Liver (tissue), 9 donors: ENCODE results near the gene KCNN1. TPM values are rescaled to one million over a fixed set of nuclear protein-coding genes. Genes with fewer than 3 reads are reported as not detected.
A peak's percentile ranks its signal among the peaks of the same experiment; 100 is the strongest.

Experiments used
- DNase-seq: peaks from one replicate; pipeline ENCODE4 v3.0.0-alpha.2; 2017; ENCODE audit warnings: low spot score
- H3K27ac ChIP-seq, 2 donors: one replicate each; pipeline ENCODE4 v1.7.0; 2013; ENCODE audit warnings: inconsistent platforms in 2 of 2, low read length in 2 of 2, control low read depth in 1 of 2, low read depth in 1 of 2, mild to moderate bottlenecking in 1 of 2
- H3K27me3 ChIP-seq, 4 donors: one replicate each; pipeline versions ENCODE4 v1.6.1 to v1.7.0; 2013; ENCODE audit warnings: low read length in 3 of 4, inconsistent platforms in 1 of 4, mild to moderate bottlenecking in 1 of 4, moderate library complexity in 1 of 4; ENCODE audit not compliant: control insufficient read depth in 4 of 4, insufficient read depth in 4 of 4
- H3K36me3 ChIP-seq, 4 donors: one replicate each; pipeline versions ENCODE4 v1.6.1 to v1.7.0; 2013; ENCODE audit warnings: low read length in 3 of 4, mild to moderate bottlenecking in 3 of 4, low read depth in 1 of 4, moderate library complexity in 1 of 4; ENCODE audit not compliant: control insufficient read depth in 4 of 4, insufficient read depth in 3 of 4
- H3K4me1 ChIP-seq, 4 donors: one replicate each; pipeline versions ENCODE4 v1.6.1 to v1.7.0; 2013; ENCODE audit warnings: low read length in 3 of 4, mild to moderate bottlenecking in 3 of 4, moderate library complexity in 1 of 4; ENCODE audit not compliant: control insufficient read depth in 4 of 4, insufficient read depth in 4 of 4
- H3K4me3 ChIP-seq, 3 donors: one replicate each; pipeline versions ENCODE4 v1.6.1 to v1.7.0; 2013; ENCODE audit warnings: low read length in 3 of 3, control low read depth in 1 of 3, low read depth in 1 of 3, mild to moderate bottlenecking in 1 of 3
- H3K9ac ChIP-seq, 2 donors: one replicate each; pipeline ENCODE4 v1.7.0; 2013; ENCODE audit warnings: low read length in 2 of 2, mild to moderate bottlenecking in 2 of 2, moderate library complexity in 2 of 2, control low read depth in 1 of 2, low read depth in 1 of 2
- H3K9me3 ChIP-seq, 4 donors: one replicate each; pipeline versions ENCODE4 v1.6.1 to v1.7.0; 2013; ENCODE audit warnings: low read length in 3 of 4; ENCODE audit not compliant: control insufficient read depth in 4 of 4
- EGR1 ChIP-seq, 2 donors: IDR thresholded peaks; 2 replicates each; pipeline ENCODE4 v1.6.1; 2016 to 2018; ENCODE audit warnings: antibody characterized with exemption in 2 of 2, low read depth in 2 of 2
- FOXA1 ChIP-seq: IDR thresholded peaks from 2 replicates; pipeline ENCODE4 v1.6.1; 2016; ENCODE audit warnings: antibody characterized with exemption
- FOXA2 ChIP-seq: IDR thresholded peaks from 2 replicates; pipeline ENCODE4 v1.6.1; 2016; ENCODE audit warnings: antibody characterized with exemption
- GABPA ChIP-seq, 2 donors: IDR thresholded peaks in 1 of 2; conservative IDR thresholded peaks in 1 of 2; 2 replicates each; pipeline ENCODE4 v1.6.1; 2016; ENCODE audit warnings: antibody characterized with exemption in 2 of 2, mild to moderate bottlenecking in 1 of 2, moderate library complexity in 1 of 2
- HNF4A ChIP-seq, 2 donors: conservative IDR thresholded peaks; 2 replicates each; pipeline ENCODE4 v1.6.1; 2016; ENCODE audit warnings: antibody characterized with exemption in 2 of 2, mild to moderate bottlenecking in 2 of 2
- HNF4G ChIP-seq: IDR thresholded peaks from 2 replicates; pipeline ENCODE4 v1.6.1; 2016; ENCODE audit warnings: antibody characterized with exemption
- JUND ChIP-seq, 2 donors: IDR thresholded peaks; 2 replicates each; pipeline ENCODE4 v1.6.1; 2016; ENCODE audit warnings: antibody characterized with exemption in 2 of 2
- NR2F2 ChIP-seq: IDR thresholded peaks from 2 replicates; pipeline ENCODE4 v1.6.1; 2016; ENCODE audit warnings: antibody characterized with exemption
- RAD21 ChIP-seq, 2 donors: IDR thresholded peaks; 2 replicates each; pipeline ENCODE4 v1.6.1; 2016; ENCODE audit warnings: antibody characterized with exemption in 2 of 2, mild to moderate bottlenecking in 2 of 2
- RXRA ChIP-seq, 2 donors: IDR thresholded peaks; 2 replicates each; pipeline ENCODE4 v1.6.1; 2017 to 2018; ENCODE audit warnings: antibody characterized with exemption in 2 of 2, mild to moderate bottlenecking in 1 of 2
- SP1 ChIP-seq: IDR thresholded peaks from 2 replicates; pipeline ENCODE4 v1.6.1; 2018; ENCODE audit warnings: antibody characterized with exemption, mild to moderate bottlenecking
- TAF1 ChIP-seq: conservative IDR thresholded peaks from 2 replicates; pipeline ENCODE4 v1.6.1; 2016; ENCODE audit warnings: antibody characterized with exemption, mild to moderate bottlenecking
- YY1 ChIP-seq: IDR thresholded peaks from 2 replicates; pipeline ENCODE4 v1.6.1; 2016; ENCODE audit warnings: antibody characterized with exemption, mild to moderate bottlenecking
- WGBS: extraction: QIAGEN DNeasy Blood & Tissue Kit; methylation state at CpG from one replicate; pipeline ENCODE4 v1.1.7; 2013; 5-methylcytosine and 5-hydroxymethylcytosine counted together
- polyA plus RNA-seq, 2 donors: library from polyadenylated mRNA; stranded (reverse) in 1 of 2; unstranded in 1 of 2; fragments of 200-250 nt in 1 of 2; fragments of >200 nt in 1 of 2; fragmentation: Nextera tagmentation in 1 of 2; extraction: Ambion mirVana in 1 of 2; gene quantifications; one replicate each; pipeline versions ENCODE4 v1.2.1 to v1.2.3, GENCODE V29; 2013 to 2015
- total RNA-seq, 2 donors: library from RNA; depleted of rRNA; stranded (reverse); fragments of >200 nt; gene quantifications; one replicate each; pipeline ENCODE4 v1.2.3, GENCODE V29; 2014
- TF ChIP-seq, protein P1 (sequence below): IDR thresholded peaks from 2 replicates; pipeline ENCODE4 v1.6.1; 2016; ENCODE audit warnings: antibody characterized with exemption
- TF ChIP-seq, protein P2 (sequence below): IDR thresholded peaks from 2 replicates; pipeline ENCODE4 v1.6.1; 2016; ENCODE audit warnings: antibody characterized with exemption
- TF ChIP-seq, protein P3 (sequence below): fragments of 150-350 bp; IDR thresholded peaks from 2 replicates; pipeline ENCODE4 v1.5.1; 2017; ENCODE audit warnings: improper control_type of control experiment, low read depth, low read length; ENCODE audit not compliant: missing input control
- TF ChIP-seq, protein P4 (sequence below): IDR thresholded peaks from 2 replicates; pipeline ENCODE4 v1.6.1; 2016; ENCODE audit warnings: antibody characterized with exemption
- TF ChIP-seq, protein P5 (sequence below): IDR thresholded peaks from 2 replicates; pipeline ENCODE4 v1.6.1; 2016; ENCODE audit warnings: antibody characterized with exemption, mild to moderate bottlenecking
- donor health status: healthy.
- donor health status: healthy.
- donor health status: healthy.
- donor health status: healthy.
- donor health status: healthy.

KCNN1 gene
- total and polyA plus RNA-seq, 4 donors, result 0.05 to 0.08 (median 0.05) TPM; not detected in 1

DNA sequence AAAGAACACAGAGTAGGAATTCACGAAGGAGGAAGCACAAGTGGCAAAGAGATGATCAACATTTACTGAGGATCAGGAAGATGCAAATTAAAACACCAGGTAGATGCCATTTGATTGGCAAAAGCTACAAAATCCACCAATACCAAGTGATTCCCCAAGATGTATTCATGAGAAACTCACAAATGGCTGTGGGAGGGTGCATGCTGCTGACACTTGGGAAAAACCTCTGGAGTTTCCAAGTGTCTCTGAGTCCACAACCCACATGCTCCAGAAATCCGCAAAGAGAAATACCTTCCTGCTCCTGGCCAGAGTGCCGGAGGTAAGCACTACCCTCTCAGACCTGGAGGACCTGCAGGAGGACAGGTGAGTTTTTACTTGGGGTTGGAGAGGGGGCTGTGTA is 76.8 kb downstream of the KCNN1 start:
- Histone ChIP-seq H3K4me1 (peaks cover 2 to 19% (median 8%) of the 10 kb centered on the region in 4 donors), H3K27ac (no peak overlapping the region), H3K9ac (no peak overlapping the region), H3K4me3 (no peak overlapping the region), H3K27me3 (no peaks in the 10 kb centered on the region), H3K36me3 (no peaks in the 10 kb centered on the region), H3K9me3 (no peaks in the 10 kb centered on the region)
- 96% methylated on average over 3 of the region's 3 CpGs for WGBS
- no peak for DNase-seq
- no peak for TF ChIP-seq HNF4G
- TF ChIP-seq, protein P1, sequence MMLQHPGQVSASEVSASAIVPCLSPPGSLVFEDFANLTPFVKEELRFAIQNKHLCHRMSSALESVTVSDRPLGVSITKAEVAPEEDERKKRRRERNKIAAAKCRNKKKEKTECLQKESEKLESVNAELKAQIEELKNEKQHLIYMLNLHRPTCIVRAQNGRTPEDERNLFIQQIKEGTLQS, result no peak
- TF ChIP-seq SP1, result no peak
- TF ChIP-seq TAF1, result no peak
- TF ChIP-seq YY1, result no peak
- no peak for TF ChIP-seq GABPA (IDR thresholded peaks at IDR 0.05 in 1 of 2, conservative IDR thresholded peaks at IDR 0.05 in 1 of 2)
- TF ChIP-seq, protein P2, sequence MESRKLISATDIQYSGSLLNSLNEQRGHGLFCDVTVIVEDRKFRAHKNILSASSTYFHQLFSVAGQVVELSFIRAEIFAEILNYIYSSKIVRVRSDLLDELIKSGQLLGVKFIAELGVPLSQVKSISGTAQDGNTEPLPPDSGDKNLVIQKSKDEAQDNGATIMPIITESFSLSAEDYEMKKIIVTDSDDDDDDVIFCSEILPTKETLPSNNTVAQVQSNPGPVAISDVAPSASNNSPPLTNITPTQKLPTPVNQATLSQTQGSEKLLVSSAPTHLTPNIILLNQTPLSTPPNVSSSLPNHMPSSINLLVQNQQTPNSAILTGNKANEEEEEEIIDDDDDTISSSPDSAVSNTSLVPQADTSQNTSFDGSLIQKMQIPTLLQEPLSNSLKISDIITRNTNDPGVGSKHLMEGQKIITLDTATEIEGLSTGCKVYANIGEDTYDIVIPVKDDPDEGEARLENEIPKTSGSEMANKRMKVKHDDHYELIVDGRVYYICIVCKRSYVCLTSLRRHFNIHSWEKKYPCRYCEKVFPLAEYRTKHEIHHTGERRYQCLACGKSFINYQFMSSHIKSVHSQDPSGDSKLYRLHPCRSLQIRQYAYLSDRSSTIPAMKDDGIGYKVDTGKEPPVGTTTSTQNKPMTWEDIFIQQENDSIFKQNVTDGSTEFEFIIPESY, result no peak
- TF ChIP-seq, protein P3, sequence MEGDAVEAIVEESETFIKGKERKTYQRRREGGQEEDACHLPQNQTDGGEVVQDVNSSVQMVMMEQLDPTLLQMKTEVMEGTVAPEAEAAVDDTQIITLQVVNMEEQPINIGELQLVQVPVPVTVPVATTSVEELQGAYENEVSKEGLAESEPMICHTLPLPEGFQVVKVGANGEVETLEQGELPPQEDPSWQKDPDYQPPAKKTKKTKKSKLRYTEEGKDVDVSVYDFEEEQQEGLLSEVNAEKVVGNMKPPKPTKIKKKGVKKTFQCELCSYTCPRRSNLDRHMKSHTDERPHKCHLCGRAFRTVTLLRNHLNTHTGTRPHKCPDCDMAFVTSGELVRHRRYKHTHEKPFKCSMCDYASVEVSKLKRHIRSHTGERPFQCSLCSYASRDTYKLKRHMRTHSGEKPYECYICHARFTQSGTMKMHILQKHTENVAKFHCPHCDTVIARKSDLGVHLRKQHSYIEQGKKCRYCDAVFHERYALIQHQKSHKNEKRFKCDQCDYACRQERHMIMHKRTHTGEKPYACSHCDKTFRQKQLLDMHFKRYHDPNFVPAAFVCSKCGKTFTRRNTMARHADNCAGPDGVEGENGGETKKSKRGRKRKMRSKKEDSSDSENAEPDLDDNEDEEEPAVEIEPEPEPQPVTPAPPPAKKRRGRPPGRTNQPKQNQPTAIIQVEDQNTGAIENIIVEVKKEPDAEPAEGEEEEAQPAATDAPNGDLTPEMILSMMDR, result no peak

DNA sequence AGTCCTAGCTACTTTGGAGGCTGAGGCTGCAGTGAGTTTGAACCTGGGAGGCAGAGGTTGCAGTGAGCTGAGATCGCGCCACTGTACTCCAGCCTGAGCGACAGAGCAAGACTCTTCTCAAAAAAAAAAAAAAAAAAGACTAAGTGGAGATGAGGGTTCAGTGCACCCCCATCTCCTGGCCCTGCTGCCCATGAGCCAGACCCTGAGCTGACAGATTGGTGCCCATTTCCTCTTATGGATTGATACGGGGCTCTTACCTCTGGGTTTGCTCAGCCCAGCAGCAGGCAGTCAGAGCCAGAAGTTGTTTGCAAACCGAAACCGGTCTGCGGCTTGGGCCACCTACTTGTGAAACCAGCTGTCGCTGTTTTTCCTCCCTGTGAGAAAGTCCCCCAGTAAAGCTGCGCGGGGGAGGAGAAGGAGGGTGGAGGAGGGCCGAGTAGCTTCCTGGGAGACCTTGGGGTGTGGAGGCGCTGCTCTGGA is 78.0 kb downstream of the KCNN1 start:
- H3K9me3 ChIP-seq, result no peaks in the 10 kb centered on the region
- no peak for DNase-seq
- H3K27ac ChIP-seq, result peak overlapping the region; percentile 90 to 96
- peak overlapping the region; percentile 30 to 41 (median 30) for H3K4me3 ChIP-seq
- no peaks in the 10 kb centered on the region for H3K27me3 ChIP-seq
- TF ChIP-seq YY1 (peak; percentile 50), JUND (IDR thresholded peaks at IDR 0.05) (no peak), GABPA (IDR thresholded peaks at IDR 0.05 in 1 of 2, conservative IDR thresholded peaks at IDR 0.05 in 1 of 2) (no peak), FOXA2 (no peak), HNF4A (conservative IDR thresholded peaks at IDR 0.05) (peak; percentile 8 to 26), RAD21 (IDR thresholded peaks at IDR 0.05) (peak in 1 of 2 donors; percentile 35), EGR1 (IDR thresholded peaks at IDR 0.05; ENCODE audit: low read depth in 2 of 2) (no peak), RXRA (IDR thresholded peaks at IDR 0.05) (peak in 1 of 2 donors; percentile 40), FOXA1 (no peak), HNF4G (no peak), TAF1 (no peak), SP1 (peak; percentile 66), NR2F2 (no peak)
- TF ChIP-seq, protein P1, result no peak
- TF ChIP-seq, protein P3, result no peak
- TF ChIP-seq, protein P4, sequence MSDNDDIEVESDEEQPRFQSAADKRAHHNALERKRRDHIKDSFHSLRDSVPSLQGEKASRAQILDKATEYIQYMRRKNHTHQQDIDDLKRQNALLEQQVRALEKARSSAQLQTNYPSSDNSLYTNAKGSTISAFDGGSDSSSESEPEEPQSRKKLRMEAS, result no peak
- TF ChIP-seq, protein P5, sequence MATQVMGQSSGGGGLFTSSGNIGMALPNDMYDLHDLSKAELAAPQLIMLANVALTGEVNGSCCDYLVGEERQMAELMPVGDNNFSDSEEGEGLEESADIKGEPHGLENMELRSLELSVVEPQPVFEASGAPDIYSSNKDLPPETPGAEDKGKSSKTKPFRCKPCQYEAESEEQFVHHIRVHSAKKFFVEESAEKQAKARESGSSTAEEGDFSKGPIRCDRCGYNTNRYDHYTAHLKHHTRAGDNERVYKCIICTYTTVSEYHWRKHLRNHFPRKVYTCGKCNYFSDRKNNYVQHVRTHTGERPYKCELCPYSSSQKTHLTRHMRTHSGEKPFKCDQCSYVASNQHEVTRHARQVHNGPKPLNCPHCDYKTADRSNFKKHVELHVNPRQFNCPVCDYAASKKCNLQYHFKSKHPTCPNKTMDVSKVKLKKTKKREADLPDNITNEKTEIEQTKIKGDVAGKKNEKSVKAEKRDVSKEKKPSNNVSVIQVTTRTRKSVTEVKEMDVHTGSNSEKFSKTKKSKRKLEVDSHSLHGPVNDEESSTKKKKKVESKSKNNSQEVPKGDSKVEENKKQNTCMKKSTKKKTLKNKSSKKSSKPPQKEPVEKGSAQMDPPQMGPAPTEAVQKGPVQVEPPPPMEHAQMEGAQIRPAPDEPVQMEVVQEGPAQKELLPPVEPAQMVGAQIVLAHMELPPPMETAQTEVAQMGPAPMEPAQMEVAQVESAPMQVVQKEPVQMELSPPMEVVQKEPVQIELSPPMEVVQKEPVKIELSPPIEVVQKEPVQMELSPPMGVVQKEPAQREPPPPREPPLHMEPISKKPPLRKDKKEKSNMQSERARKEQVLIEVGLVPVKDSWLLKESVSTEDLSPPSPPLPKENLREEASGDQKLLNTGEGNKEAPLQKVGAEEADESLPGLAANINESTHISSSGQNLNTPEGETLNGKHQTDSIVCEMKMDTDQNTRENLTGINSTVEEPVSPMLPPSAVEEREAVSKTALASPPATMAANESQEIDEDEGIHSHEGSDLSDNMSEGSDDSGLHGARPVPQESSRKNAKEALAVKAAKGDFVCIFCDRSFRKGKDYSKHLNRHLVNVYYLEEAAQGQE, result peak; percentile 69
- TF ChIP-seq, protein P2, result no peak
- H3K4me1 ChIP-seq, result peaks cover 2 to 27% (median 14%) of the 10 kb centered on the region in 4 donors
- WGBS, result 4% methylated on average over 12 of the region's 12 CpGs
- peak overlapping the region; percentile 68 to 77 for H3K9ac ChIP-seq
- H3K36me3 ChIP-seq, result no peaks in the 10 kb centered on the region
